ENCODE results near the gene MS4A6E. TPM values are rescaled to one million over a fixed set of nuclear protein-coding genes. Genes with fewer than 3 reads are reported as not detected.

MS4A6E gene
- total RNA-seq, 1 donor from 2014 or later, result not detected

DNA sequence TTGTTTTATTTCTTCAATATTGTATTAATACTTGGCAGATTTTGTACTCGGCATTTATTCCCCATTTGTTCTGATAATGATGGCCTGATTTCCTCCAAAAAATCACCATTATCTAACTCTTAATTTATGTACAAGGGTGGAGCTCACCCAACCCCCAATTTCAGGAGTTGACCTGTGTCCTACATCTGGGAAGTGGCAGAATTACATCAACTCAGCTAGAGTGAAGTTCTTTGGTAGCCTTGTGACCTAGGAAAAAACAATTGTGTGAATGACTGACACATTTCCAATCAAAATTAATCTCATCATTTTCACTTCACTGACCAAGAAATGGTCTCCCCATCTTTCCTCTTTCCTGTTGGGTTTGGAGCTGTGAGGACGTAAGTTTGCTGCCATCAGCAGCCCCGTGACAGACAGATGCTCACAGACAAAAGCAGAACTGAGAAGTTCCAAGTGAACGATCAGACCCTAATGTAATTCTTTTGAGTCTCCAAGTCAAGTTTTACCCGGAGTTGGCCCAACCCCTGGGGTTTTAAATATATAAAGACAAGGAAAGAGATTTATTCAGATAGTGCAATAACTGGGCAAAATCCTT lies 16.6 kb upstream of the MS4A6E start:
- Mint-ChIP-seq H3K4me3 (ENCODE audit: low read depth) (no peak overlapping the region), H3K27ac (no peak overlapping the region), H3K9me3 (ENCODE audit: low read depth) (no peaks in the 10 kb centered on the region), H3K36me3 (ENCODE audit: insufficient read depth) (no peaks in the 10 kb centered on the region), H3K27me3 (no peaks in the 10 kb centered on the region), H3K4me1 (ENCODE audit: low read depth) (peaks cover 5% of the 10 kb centered on the region)
- TF ChIP-seq, protein P1, sequence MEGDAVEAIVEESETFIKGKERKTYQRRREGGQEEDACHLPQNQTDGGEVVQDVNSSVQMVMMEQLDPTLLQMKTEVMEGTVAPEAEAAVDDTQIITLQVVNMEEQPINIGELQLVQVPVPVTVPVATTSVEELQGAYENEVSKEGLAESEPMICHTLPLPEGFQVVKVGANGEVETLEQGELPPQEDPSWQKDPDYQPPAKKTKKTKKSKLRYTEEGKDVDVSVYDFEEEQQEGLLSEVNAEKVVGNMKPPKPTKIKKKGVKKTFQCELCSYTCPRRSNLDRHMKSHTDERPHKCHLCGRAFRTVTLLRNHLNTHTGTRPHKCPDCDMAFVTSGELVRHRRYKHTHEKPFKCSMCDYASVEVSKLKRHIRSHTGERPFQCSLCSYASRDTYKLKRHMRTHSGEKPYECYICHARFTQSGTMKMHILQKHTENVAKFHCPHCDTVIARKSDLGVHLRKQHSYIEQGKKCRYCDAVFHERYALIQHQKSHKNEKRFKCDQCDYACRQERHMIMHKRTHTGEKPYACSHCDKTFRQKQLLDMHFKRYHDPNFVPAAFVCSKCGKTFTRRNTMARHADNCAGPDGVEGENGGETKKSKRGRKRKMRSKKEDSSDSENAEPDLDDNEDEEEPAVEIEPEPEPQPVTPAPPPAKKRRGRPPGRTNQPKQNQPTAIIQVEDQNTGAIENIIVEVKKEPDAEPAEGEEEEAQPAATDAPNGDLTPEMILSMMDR (IDR thresholded peaks at IDR 0.05; ENCODE audit: unreplicated experiment), result no peak
- no peak for DNase-seq (ENCODE audit: low spot score, unreplicated experiment)

DNA sequence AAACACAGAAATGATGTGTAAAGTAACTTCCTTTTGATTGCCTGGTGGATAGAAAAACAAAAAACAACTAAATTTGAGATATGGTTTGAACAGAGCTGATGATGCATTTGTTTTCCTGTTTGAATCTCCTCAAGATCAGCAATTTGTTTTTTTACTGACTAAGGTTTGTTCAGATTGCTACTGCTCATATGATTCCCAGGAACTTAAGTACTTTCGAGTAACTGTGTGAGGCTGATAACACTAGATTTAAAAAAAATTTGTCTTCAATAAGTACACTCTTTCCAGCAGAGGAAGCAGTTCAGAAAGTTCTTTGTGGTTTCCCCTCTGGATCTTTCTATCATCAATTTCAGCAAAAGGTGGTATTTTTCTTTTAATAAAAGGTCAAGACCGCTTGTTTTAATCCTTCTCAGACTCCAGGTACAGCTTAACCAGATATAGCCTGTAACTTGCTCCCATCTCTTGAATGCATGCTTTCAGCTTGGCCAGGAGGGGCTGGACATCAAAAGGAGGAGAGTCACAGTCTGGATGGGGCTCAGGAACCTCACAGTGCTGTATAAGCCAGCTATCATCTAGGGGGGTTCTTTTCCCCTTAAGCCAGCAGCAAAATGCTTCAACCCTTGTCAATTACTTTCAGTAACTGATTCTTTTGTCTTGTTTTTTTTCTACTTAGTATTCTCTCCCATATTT lies 12.3 kb upstream of the MS4A6E start:
- Mint-ChIP-seq H3K4me1 (ENCODE audit: low read depth) (peaks cover 5% of the 10 kb centered on the region), H3K9me3 (ENCODE audit: low read depth) (peaks cover 2% of the 10 kb centered on the region), H3K27ac (no peak overlapping the region), H3K4me3 (ENCODE audit: low read depth) (no peak overlapping the region), H3K27me3 (no peaks in the 10 kb centered on the region), H3K36me3 (ENCODE audit: insufficient read depth) (no peaks in the 10 kb centered on the region)
- TF ChIP-seq, protein P1 (IDR thresholded peaks at IDR 0.05; ENCODE audit: unreplicated experiment), result no peak
- DNase-seq (ENCODE audit: low spot score, unreplicated experiment), result no peak

DNA sequence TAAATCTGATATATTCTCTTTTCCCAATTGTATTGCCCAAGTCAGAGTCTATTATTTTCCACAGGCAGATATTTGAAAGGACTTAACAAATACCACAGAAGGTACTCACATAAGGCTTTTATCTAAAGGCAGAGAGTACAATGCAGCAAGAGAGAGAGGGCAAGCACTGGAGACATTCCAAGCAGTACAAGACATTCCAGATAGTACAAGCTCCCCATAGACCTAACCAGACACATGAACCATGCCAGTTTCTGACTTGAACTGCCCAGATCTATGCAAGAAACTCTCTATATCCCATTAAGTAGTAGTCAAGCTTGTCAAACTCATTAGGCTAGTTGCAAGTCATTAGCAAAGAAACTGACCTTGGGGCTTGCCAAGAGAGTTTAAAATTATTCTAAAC lies 11.2 kb upstream of the MS4A6E start:
- no peak overlapping the region for H3K4me3 Mint-ChIP-seq (ENCODE audit: low read depth)
- H3K27me3 Mint-ChIP-seq, result no peaks in the 10 kb centered on the region
- no peak overlapping the region for H3K27ac Mint-ChIP-seq
- TF ChIP-seq, protein P1 (IDR thresholded peaks at IDR 0.05; ENCODE audit: unreplicated experiment), result no peak
- no peaks in the 10 kb centered on the region for H3K36me3 Mint-ChIP-seq (ENCODE audit: insufficient read depth)
- peaks cover 5% of the 10 kb centered on the region for H3K4me1 Mint-ChIP-seq (ENCODE audit: low read depth)
- peaks cover 8% of the 10 kb centered on the region for H3K9me3 Mint-ChIP-seq (ENCODE audit: low read depth)
- DNase-seq (ENCODE audit: low spot score, unreplicated experiment), result no peak

DNA sequence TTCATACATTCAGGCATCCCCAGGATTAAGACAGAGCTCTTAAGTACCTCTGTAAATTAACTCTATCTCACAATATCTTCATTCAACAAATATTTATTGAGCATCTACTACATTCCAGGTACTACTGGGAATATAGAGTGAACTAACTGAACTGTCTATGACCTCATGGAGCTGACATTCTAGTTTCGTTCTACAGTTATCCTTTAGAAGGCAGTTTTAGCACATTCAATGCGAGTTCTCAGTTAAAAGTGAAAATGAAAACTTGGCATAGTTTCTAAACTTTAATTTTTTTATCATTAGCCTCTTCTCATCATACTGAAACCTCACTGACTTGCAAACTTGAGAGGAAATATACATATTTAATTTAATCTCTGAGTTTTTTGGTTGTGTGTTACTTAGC lies 10.7 kb upstream of the MS4A6E start:
- Mint-ChIP-seq H3K27me3 (no peaks in the 10 kb centered on the region), H3K4me1 (ENCODE audit: low read depth) (peaks cover 5% of the 10 kb centered on the region), H3K36me3 (ENCODE audit: insufficient read depth) (no peaks in the 10 kb centered on the region), H3K9me3 (ENCODE audit: low read depth) (peaks cover 10% of the 10 kb centered on the region), H3K27ac (no peak overlapping the region), H3K4me3 (ENCODE audit: low read depth) (no peak overlapping the region)
- TF ChIP-seq, protein P1 (IDR thresholded peaks at IDR 0.05; ENCODE audit: unreplicated experiment), result no peak
- DNase-seq (ENCODE audit: low spot score, unreplicated experiment), result no peak

DNA sequence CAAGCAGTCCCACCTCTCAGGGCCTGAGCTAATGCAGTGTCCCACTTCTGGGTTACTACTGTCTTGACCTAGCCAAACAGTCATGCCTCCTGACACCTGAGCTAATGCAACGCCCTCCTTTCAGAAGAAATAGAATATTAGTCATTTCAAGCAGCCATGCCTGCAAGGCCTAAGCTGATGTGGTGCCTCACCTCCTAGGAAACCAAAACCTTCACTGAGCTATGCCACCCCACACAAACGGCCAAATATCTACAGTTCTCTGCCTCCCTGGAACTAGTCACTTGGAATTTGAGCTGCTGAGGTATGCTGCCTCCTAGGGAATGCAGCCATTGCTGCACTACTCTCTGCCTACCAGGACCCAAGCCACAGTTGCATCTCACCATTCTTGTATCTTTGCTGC lies 8.3 kb upstream of the MS4A6E start:
- Mint-ChIP-seq H3K9me3 (ENCODE audit: low read depth) (peaks cover 18% of the 10 kb centered on the region), H3K4me3 (ENCODE audit: low read depth) (no peak overlapping the region), H3K36me3 (ENCODE audit: insufficient read depth) (no peaks in the 10 kb centered on the region), H3K27ac (no peak overlapping the region), H3K27me3 (no peaks in the 10 kb centered on the region), H3K4me1 (ENCODE audit: low read depth) (peaks cover 5% of the 10 kb centered on the region)
- TF ChIP-seq, protein P1 (IDR thresholded peaks at IDR 0.05; ENCODE audit: unreplicated experiment), result no peak
- DNase-seq (ENCODE audit: low spot score, unreplicated experiment), result no peak
